ENCODE measurements around the gene TSSK6.
"Not testable (repeated sequence)": the region's sequence is repeated elsewhere in the genome, so short reads cannot be mapped to it uniquely, and the experiment has no call there.

Gene TSSK6

DNA sequence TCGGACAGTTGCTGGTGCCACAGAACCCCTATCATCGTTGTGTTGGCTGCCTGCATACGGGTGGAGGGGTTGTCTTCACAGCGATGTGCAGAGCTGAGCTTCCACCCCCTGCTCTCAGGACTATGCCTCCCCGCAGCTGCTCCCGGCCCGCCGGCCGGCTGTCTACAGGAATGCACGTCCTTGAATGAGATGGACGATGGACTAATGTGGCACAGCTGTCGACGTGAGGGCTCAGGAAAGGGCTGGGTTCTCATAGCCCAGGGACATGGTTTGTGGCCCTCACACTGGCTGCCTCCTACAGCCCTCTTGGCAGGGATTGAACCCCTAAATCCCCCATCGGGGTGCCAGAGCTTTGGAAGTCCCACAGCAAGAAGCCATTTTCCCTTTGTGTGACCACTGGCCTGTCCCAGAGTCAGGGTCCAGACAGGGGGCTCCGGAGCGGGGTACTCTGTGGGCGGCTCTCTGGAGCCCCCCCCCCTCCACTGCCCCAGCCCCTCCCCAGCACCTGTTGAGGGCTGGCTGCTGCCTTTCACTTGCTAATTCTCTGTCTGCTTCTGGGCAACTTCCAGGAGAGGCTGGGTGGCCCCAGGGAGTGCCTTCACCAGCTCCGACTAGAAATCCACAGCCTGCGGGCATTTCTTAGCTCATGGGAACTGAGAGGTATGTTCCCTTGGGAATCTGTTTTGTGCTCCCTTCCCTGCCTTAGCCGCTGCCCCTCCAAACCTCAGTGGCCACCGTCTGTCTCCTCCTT lies 40.2 kb downstream of the TSSK6 start:
- Histone ChIP-seq H3K27me3 (ENCODE audit: control insufficient read depth in 2 of 2, insufficient read depth in 2 of 2, low read length in 2 of 2) (no peaks in the 10 kb centered on the region), H3K9ac (ENCODE audit: low read depth in 1 of 2, low read length in 2 of 2) (no peak overlapping the region), H3K27ac (ENCODE audit: low read depth in 2 of 2, low read length in 2 of 2) (no peak overlapping the region), H3K4me3 (ENCODE audit: low read length in 2 of 2) (no peak overlapping the region), H3K4me1 (ENCODE audit: control insufficient read depth in 2 of 2, insufficient read depth in 2 of 2, low read length in 2 of 2) (peaks cover 5 to 24% of the 10 kb centered on the region in 2 donors), H3K9me3 (ENCODE audit: control insufficient read depth in 2 of 2, low read length in 2 of 2) (no peaks in the 10 kb centered on the region), H3K36me3 (ENCODE audit: control insufficient read depth in 2 of 2, insufficient read depth in 2 of 2, low read length in 2 of 2) (peaks cover 3 to 16% of the 10 kb centered on the region in 2 donors)

DNA sequence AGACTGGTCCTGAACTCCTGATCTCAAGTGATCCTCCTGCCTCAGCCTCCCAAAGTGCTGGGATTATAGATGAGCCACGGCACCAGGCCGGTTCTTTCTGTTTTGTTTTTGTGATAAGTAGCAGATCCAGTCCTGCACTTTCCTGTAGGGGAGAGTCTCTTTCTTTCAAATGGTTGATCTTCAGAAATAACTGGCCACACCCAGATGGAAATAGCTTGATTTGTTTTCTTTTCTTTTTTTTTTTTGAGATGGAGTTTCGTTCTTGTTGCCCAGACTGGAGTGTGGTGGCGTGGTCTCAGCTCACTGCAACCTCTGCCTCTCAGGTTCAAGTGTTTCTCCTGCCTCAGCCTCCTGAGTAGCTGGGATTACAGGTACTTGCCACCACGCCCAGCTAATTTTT lies 43.2 kb downstream of the TSSK6 start:
- not testable (repeated sequence) for H3K27ac ChIP-seq (ENCODE audit: low read depth in 2 of 2, low read length in 2 of 2); H3K4me3 ChIP-seq (ENCODE audit: low read length in 2 of 2); H3K27me3 ChIP-seq (ENCODE audit: control insufficient read depth in 2 of 2, insufficient read depth in 2 of 2, low read length in 2 of 2); H3K9ac ChIP-seq (ENCODE audit: low read depth in 1 of 2, low read length in 2 of 2)
- peaks cover 8 to 11% of the 10 kb centered on the region in 2 donors for H3K9me3 ChIP-seq (ENCODE audit: control insufficient read depth in 2 of 2, low read length in 2 of 2)
- H3K36me3 ChIP-seq (ENCODE audit: control insufficient read depth in 2 of 2, insufficient read depth in 2 of 2, low read length in 2 of 2): peaks cover 7 to 29% of the 10 kb centered on the region in 2 donors
- H3K4me1 ChIP-seq (ENCODE audit: control insufficient read depth in 2 of 2, insufficient read depth in 2 of 2, low read length in 2 of 2): peaks cover 0 to 13% of the 10 kb centered on the region in 2 donors

DNA sequence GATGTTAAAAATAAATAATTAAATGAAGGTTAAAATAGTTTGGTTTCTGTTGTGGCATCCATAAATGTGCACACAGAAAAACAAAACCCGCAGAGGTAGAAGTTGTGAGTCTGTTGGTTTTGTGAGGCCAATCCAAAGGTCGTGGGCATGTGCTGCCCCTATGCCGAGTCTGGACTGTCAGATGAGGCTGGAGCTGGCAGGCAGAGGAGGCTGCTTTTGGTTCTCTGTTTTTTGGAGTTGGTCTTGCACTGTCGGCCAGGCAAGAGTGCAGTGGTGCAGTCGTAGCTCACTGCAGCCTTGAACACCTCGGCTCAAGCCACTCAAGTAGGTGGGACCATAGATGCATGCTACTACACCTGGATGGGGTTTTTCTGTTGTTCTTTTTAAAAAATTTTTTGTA lies 43.7 kb downstream of the TSSK6 start:
- Histone ChIP-seq H3K4me3 (ENCODE audit: low read length in 2 of 2) (no peak overlapping the region), H3K4me1 (ENCODE audit: control insufficient read depth in 2 of 2, insufficient read depth in 2 of 2, low read length in 2 of 2) (peaks cover 0 to 13% of the 10 kb centered on the region in 2 donors), H3K27ac (ENCODE audit: low read depth in 2 of 2, low read length in 2 of 2) (no peak overlapping the region), H3K36me3 (ENCODE audit: control insufficient read depth in 2 of 2, insufficient read depth in 2 of 2, low read length in 2 of 2) (peaks cover 9 to 31% of the 10 kb centered on the region in 2 donors), H3K9ac (ENCODE audit: low read depth in 1 of 2, low read length in 2 of 2) (no peak overlapping the region), H3K27me3 (ENCODE audit: control insufficient read depth in 2 of 2, insufficient read depth in 2 of 2, low read length in 2 of 2) (no peaks in the 10 kb centered on the region), H3K9me3 (ENCODE audit: control insufficient read depth in 2 of 2, low read length in 2 of 2) (peaks cover 8 to 14% of the 10 kb centered on the region in 2 donors)

DNA sequence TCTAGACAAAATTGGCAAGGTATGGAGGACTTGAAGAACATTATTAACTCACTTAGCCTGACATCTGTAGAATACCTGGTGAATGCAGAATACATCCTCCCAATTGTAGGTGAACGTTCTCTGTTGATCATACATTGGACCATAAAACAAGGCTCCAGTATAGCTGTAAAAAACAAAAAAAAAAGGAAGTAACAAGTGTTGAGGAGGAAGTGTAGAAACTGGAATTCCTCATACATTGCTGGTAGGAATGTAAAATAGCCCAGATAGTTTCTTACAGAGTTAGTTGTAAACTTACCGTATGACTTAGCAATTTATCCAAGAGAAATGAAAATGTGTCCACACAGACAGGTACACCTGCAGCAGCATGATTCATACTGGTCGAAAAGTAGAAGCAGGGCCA lies 44.8 kb downstream of the TSSK6 start:
- Histone ChIP-seq H3K27me3 (ENCODE audit: control insufficient read depth in 2 of 2, insufficient read depth in 2 of 2, low read length in 2 of 2) (no peaks in the 10 kb centered on the region), H3K4me1 (ENCODE audit: control insufficient read depth in 2 of 2, insufficient read depth in 2 of 2, low read length in 2 of 2) (peaks cover 0 to 13% of the 10 kb centered on the region in 2 donors), H3K4me3 (ENCODE audit: low read length in 2 of 2) (no peak overlapping the region), H3K36me3 (ENCODE audit: control insufficient read depth in 2 of 2, insufficient read depth in 2 of 2, low read length in 2 of 2) (peaks cover 20 to 42% of the 10 kb centered on the region in 2 donors), H3K9me3 (ENCODE audit: control insufficient read depth in 2 of 2, low read length in 2 of 2) (peaks cover 8 to 14% of the 10 kb centered on the region in 2 donors), H3K27ac (ENCODE audit: low read depth in 2 of 2, low read length in 2 of 2) (peak overlapping the region in 1 of 2 donors; percentile 61), H3K9ac (ENCODE audit: low read depth in 1 of 2, low read length in 2 of 2) (no peak overlapping the region)

DNA sequence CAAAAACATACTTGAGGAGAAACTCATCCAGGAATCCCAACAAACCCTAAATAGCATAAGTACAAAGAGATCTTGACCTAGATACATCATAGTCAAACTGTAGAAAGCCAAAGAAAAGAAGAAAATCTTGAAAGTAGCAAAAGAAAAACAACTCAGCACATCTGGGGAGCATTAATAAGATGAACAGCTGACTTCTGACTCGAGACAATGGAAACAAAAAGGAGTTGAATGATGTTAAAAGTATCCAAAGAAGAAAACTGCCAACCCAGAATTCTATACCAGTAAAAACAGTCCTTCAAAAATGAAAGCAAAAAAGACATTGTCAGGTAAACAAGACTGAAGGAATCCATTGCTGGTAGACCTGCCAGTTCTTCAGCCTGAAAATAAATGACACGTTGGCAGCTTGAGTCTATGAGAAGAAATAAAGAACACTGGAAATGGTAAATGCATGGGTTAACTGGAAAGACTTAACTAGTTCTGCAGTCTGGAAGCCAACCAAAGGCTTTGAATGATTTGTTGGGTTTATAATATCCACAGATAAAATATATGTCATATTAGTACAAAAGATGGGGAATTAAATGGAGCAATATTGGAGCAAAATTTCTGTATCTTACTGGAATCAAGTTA lies 46.8 kb downstream of the TSSK6 start:
- Histone ChIP-seq H3K4me3 (ENCODE audit: low read length in 2 of 2) (no peak overlapping the region), H3K9me3 (ENCODE audit: control insufficient read depth in 2 of 2, low read length in 2 of 2) (peaks cover 8 to 14% of the 10 kb centered on the region in 2 donors), H3K27me3 (ENCODE audit: control insufficient read depth in 2 of 2, insufficient read depth in 2 of 2, low read length in 2 of 2) (no peaks in the 10 kb centered on the region), H3K36me3 (ENCODE audit: control insufficient read depth in 2 of 2, insufficient read depth in 2 of 2, low read length in 2 of 2) (peaks cover 20 to 47% of the 10 kb centered on the region in 2 donors), H3K9ac (ENCODE audit: low read depth in 1 of 2, low read length in 2 of 2) (no peak overlapping the region), H3K4me1 (ENCODE audit: control insufficient read depth in 2 of 2, insufficient read depth in 2 of 2, low read length in 2 of 2) (peaks cover 6 to 26% of the 10 kb centered on the region in 2 donors), H3K27ac (ENCODE audit: low read depth in 2 of 2, low read length in 2 of 2) (no peak overlapping the region)

DNA sequence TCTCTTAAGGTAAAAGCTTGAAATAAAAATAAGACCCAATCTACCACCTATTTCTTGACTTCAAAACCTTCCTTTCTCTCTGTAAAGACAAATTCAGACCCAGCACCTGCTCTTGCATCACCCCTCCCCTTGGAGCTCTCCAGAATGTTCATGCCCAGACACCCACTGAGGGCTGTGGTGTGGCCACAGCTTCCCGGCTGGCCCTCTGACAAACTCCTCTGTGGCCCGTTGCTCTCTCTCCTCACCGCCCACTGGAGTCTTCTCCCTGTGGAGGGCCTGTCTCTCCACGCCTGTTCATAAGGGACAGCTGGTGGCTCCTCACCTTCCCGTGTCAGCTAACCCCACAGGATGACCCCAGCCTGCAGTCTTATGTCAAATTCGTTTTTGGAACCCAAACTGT lies 49.1 kb downstream of the TSSK6 start:
- H3K27ac ChIP-seq (ENCODE audit: low read depth in 2 of 2, low read length in 2 of 2): no peak overlapping the region
- H3K27me3 ChIP-seq (ENCODE audit: control insufficient read depth in 2 of 2, insufficient read depth in 2 of 2, low read length in 2 of 2): no peaks in the 10 kb centered on the region
- peaks cover 25 to 40% of the 10 kb centered on the region in 2 donors for H3K4me1 ChIP-seq (ENCODE audit: control insufficient read depth in 2 of 2, insufficient read depth in 2 of 2, low read length in 2 of 2)
- no peak overlapping the region for H3K9ac ChIP-seq (ENCODE audit: low read depth in 1 of 2, low read length in 2 of 2)
- peaks cover 20 to 38% of the 10 kb centered on the region in 2 donors for H3K36me3 ChIP-seq (ENCODE audit: control insufficient read depth in 2 of 2, insufficient read depth in 2 of 2, low read length in 2 of 2)
- H3K9me3 ChIP-seq (ENCODE audit: control insufficient read depth in 2 of 2, low read length in 2 of 2): peaks cover 8 to 14% of the 10 kb centered on the region in 2 donors
- no peak overlapping the region for H3K4me3 ChIP-seq (ENCODE audit: low read length in 2 of 2)

DNA sequence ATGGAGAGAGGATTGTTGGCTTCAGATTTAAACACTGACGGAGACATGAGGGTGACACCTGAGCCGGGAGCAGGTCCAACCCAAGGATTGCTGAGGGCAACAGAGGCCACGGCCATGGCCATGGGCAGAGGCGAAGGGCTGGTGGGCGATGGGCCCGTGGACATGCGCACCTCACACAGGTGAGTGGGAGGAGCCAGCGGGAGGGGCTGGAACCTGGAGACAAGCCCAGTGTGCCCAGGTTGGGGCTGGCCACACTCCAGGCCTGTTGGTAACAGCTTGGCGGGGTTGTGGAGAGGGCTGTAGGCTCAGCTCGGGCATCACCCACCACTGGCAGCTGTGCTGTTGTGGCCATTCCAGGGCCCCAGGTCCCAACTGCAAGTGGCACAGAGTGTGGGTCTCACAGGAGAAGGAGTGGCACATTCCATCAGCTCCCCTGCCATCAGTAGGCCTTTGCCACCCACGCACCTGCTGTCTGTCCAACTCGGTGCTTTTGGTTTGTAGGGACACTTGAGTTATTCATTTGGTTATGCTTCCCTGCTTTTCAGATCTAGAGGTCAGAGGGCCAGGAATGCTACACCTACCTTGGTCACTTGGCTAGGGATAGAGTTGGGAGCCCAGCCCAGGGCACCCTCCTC lies 49.8 kb downstream of the TSSK6 start:
- Histone ChIP-seq H3K9me3 (ENCODE audit: control insufficient read depth in 2 of 2, low read length in 2 of 2) (peaks cover 8 to 14% of the 10 kb centered on the region in 2 donors), H3K36me3 (ENCODE audit: control insufficient read depth in 2 of 2, insufficient read depth in 2 of 2, low read length in 2 of 2) (peaks cover 20 to 38% of the 10 kb centered on the region in 2 donors), H3K4me1 (ENCODE audit: control insufficient read depth in 2 of 2, insufficient read depth in 2 of 2, low read length in 2 of 2) (peaks cover 32 to 41% of the 10 kb centered on the region in 2 donors), H3K27ac (ENCODE audit: low read depth in 2 of 2, low read length in 2 of 2) (no peak overlapping the region), H3K4me3 (ENCODE audit: low read length in 2 of 2) (no peak overlapping the region), H3K9ac (ENCODE audit: low read depth in 1 of 2, low read length in 2 of 2) (no peak overlapping the region), H3K27me3 (ENCODE audit: control insufficient read depth in 2 of 2, insufficient read depth in 2 of 2, low read length in 2 of 2) (no peaks in the 10 kb centered on the region)

DNA sequence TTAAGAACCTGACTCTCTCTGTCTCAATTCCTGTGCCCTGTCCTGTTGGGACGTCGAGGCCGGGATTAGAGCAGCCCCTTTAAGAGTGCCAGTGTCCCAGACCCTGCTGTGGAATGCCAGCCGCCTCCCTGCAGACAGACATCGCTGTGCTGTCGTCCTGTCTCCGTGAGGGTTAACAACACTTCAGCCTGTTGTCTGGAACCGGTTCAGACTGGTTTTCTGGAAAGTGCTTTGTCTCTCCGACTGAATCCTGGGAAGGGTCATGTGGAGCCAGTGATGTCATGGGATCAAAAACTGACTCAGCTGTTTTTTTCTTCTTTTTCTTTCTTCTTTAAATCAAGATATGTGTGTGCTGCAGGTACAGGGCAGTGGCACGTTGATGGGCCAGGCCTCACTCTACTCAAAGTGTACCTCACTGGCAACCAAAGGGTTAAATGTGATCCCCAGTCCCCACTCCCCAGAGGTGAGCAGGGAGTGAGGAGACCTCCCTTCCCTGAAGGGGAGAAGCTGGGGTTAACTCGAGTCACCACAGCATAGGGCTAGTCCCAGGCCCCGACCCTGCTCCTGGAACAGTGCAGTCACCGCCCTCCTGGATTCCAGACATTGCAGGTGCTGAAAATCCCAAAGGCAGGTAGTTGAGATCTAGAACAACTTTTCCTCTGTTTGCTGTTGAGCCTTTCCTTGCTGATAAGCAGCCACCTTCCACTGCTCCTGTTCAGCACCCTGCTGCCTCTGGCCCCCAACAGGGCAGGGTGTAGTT lies 50.8 kb downstream of the TSSK6 start:
- peaks cover 20 to 38% of the 10 kb centered on the region in 2 donors for H3K36me3 ChIP-seq (ENCODE audit: control insufficient read depth in 2 of 2, insufficient read depth in 2 of 2, low read length in 2 of 2)
- peaks cover 41 to 49% of the 10 kb centered on the region in 2 donors for H3K4me1 ChIP-seq (ENCODE audit: control insufficient read depth in 2 of 2, insufficient read depth in 2 of 2, low read length in 2 of 2)
- H3K4me3 ChIP-seq (ENCODE audit: low read length in 2 of 2): no peak overlapping the region
- no peak overlapping the region for H3K9ac ChIP-seq (ENCODE audit: low read depth in 1 of 2, low read length in 2 of 2)
- H3K27me3 ChIP-seq (ENCODE audit: control insufficient read depth in 2 of 2, insufficient read depth in 2 of 2, low read length in 2 of 2): no peaks in the 10 kb centered on the region
- peak overlapping the region in 1 of 2 donors; percentile 35 for H3K27ac ChIP-seq (ENCODE audit: low read depth in 2 of 2, low read length in 2 of 2)
- peaks cover 8 to 14% of the 10 kb centered on the region in 2 donors for H3K9me3 ChIP-seq (ENCODE audit: control insufficient read depth in 2 of 2, low read length in 2 of 2)
